Duodenal mucosa (tissue), 2 donors: Measurements from ENCODE around the gene FBP1.

ENCODE experiments used
- H3K27ac ChIP-seq: one replicate; pipeline ENCODE4 v1.7.0; 2013; ENCODE audit warnings: low read depth, low read length
- H3K27me3 ChIP-seq, 2 donors: one replicate each; pipeline ENCODE4 v1.7.0; 2013; ENCODE audit warnings: low read length in 2 of 2, control low read depth in 1 of 2; ENCODE audit not compliant: insufficient read depth in 2 of 2, control insufficient read depth in 1 of 2
- H3K36me3 ChIP-seq, 2 donors: one replicate each; pipeline ENCODE4 v1.7.0; 2013; ENCODE audit warnings: low read length in 2 of 2, control low read depth in 1 of 2; ENCODE audit not compliant: insufficient read depth in 2 of 2, control insufficient read depth in 1 of 2
- H3K4me1 ChIP-seq, 2 donors: one replicate each; pipeline ENCODE4 v1.7.0; 2013; ENCODE audit warnings: low read length in 2 of 2, control low read depth in 1 of 2; ENCODE audit not compliant: insufficient read depth in 2 of 2, control insufficient read depth in 1 of 2
- H3K4me3 ChIP-seq, 2 donors: one replicate each; pipeline ENCODE4 v1.7.0; 2013; ENCODE audit warnings: low read length in 2 of 2, low read depth in 1 of 2
- H3K9ac ChIP-seq, 2 donors: one replicate each; pipeline ENCODE4 v1.7.0; 2013; ENCODE audit warnings: low read length in 2 of 2, low read depth in 1 of 2
- H3K9me3 ChIP-seq, 2 donors: one replicate each; pipeline ENCODE4 v1.7.0; 2013; ENCODE audit warnings: low read length in 2 of 2, control low read depth in 1 of 2; ENCODE audit not compliant: control insufficient read depth in 1 of 2

Gene FBP1

DNA sequence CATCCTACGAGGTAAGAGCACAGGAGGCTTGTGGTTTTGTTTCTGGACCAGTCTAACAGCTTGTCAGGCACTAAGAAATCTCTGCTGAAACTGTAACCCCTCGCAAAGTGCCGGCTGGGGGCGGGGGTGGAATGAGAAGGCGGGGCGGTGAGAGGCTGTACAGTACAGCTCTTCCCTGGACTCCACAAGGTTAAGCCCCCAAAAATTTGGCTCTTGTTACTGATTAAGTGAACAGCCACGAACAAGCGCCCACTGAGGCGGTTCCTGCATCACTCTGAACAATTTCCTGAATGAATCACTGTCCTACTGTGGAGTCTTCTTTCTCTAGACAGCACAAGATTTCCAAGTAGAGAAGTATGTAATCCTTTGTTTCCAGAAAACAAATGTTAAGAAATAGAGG, 52.5 kb downstream of the FBP1 start:
- Histone ChIP-seq H3K36me3 (no peaks in the 10 kb centered on the region), H3K27me3 (no peaks in the 10 kb centered on the region), H3K9ac (no peak overlapping the region), H3K4me1 (no peaks in the 10 kb centered on the region), H3K4me3 (no peak overlapping the region), H3K27ac (no peak overlapping the region), H3K9me3 (no peaks in the 10 kb centered on the region)

GRCh38 chr9:94586316-94586715, 53.0 kb downstream of the FBP1 start:
- no peaks in the 10 kb centered on the region for H3K9me3 ChIP-seq
- no peak overlapping the region for H3K9ac ChIP-seq
- no peaks in the 10 kb centered on the region for H3K36me3 ChIP-seq
- H3K27me3 ChIP-seq: no peaks in the 10 kb centered on the region
- H3K27ac ChIP-seq: no peak overlapping the region
- no peak overlapping the region for H3K4me3 ChIP-seq
- peaks cover 0 to under 1% of the 10 kb centered on the region in 2 donors for H3K4me1 ChIP-seq

GRCh38 chr9:94584555-94584954, 54.8 kb downstream of the FBP1 start:
- Histone ChIP-seq H3K27ac (no peak overlapping the region), H3K9me3 (no peaks in the 10 kb centered on the region), H3K4me1 (peaks cover 0 to 7% of the 10 kb centered on the region in 2 donors), H3K27me3 (no peaks in the 10 kb centered on the region), H3K36me3 (no peaks in the 10 kb centered on the region), H3K4me3 (no peak overlapping the region), H3K9ac (no peak overlapping the region)

DNA sequence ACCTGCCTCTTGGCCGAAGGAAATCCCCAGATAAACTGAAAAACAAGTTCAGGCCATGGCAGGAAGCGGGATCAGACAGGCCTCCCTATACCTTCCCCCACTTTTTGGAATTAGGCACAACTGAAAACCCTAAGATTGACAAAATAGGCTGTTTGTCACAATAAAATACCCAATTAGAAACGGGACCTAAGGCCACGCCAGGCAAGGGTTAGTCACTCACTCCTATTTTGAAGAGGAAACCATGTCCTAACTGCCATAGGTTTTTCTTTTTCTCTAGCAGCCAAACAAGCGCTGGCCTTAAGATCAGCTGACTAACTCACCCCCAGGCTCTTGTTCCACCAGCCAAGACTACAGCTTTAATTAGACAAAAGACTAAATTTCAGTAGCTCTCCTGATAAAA, 57.6 kb downstream of the FBP1 start:
- Histone ChIP-seq H3K9me3 (no peaks in the 10 kb centered on the region), H3K27ac (no peak overlapping the region), H3K27me3 (no peaks in the 10 kb centered on the region)

DNA sequence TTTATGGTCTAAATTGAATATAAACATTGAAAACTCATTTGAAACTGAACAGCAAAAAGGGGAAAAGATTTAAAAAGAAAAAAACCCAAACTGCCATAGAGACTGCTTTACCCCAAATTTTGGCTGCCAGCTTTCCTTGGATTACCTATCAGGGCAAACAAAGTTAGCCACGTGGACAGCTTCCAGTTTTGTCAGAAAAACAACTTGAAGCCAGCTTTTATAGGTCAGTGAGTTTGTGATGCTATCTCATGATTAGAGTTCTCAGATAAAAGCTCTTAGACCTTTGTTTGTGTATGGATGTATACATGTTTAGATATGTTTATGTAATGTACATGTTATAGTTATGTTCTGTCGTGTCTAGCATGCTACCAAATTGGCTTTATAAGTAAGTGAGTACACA, 61.7 kb downstream of the FBP1 start:
- no peak overlapping the region for H3K4me3 ChIP-seq
- no peak overlapping the region for H3K9ac ChIP-seq
- H3K4me1 ChIP-seq: peaks cover 12 to 14% of the 10 kb centered on the region in 2 donors
- H3K27me3 ChIP-seq: no peaks in the 10 kb centered on the region
- H3K27ac ChIP-seq: no peak overlapping the region
- no peaks in the 10 kb centered on the region for H3K36me3 ChIP-seq
- no peaks in the 10 kb centered on the region for H3K9me3 ChIP-seq

More for the DNA sequence above, 57.6 kb downstream of the FBP1 start:
- H3K9ac ChIP-seq: no peak overlapping the region
- H3K4me3 ChIP-seq: no peak overlapping the region
- no peaks in the 10 kb centered on the region for H3K36me3 ChIP-seq
- peaks cover 10 to 14% of the 10 kb centered on the region in 2 donors for H3K4me1 ChIP-seq

DNA sequence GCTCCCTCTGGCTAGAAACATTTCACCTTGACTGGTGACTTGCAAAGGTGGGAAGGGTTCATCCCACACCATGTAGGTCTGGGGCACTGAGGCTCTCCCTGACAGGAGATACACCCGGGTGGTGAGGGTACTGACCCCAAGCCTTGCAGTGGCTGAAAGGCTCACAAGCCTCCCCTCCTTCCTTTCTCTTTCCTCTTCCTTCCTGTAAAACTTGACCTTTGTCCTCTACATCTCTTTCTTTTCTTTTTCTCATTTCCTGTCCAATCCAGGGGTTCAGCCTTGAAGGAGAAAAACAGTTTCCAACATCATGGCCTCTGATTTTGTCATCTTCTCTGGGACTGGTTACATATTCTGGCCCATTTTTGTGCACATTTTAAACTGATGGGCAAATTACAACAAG, 62.3 kb downstream of the FBP1 start:
- Histone ChIP-seq H3K9me3 (no peaks in the 10 kb centered on the region), H3K36me3 (no peaks in the 10 kb centered on the region), H3K27ac (no peak overlapping the region), H3K9ac (no peak overlapping the region), H3K4me1 (peaks cover 12 to 14% of the 10 kb centered on the region in 2 donors), H3K4me3 (no peak overlapping the region), H3K27me3 (no peaks in the 10 kb centered on the region)

DNA sequence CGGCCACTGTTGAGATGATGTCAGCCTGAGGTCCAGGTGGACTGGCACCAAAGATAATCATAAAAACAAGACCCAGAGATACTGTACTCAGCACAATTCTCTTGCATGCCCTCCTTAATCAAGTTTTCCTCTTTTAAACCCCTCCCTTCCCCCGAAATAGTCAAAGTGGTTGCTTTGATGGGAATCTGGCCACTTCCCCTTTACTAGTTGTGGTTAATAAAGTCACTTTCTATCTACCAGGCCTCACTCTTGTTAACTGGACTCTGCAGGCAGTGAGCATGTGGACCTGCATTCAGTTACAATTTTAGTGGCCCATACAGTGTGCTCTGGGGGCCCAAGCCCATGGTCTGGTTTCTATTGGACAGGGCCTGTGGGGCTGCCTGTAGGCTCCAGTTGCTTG, 63.2 kb downstream of the FBP1 start:
- no peak overlapping the region for H3K9ac ChIP-seq
- H3K4me3 ChIP-seq: no peak overlapping the region
- no peak overlapping the region for H3K27ac ChIP-seq
- H3K36me3 ChIP-seq: no peaks in the 10 kb centered on the region
- no peaks in the 10 kb centered on the region for H3K9me3 ChIP-seq
- peaks cover 12% of the 10 kb centered on the region in 2 donors for H3K4me1 ChIP-seq
- no peaks in the 10 kb centered on the region for H3K27me3 ChIP-seq

GRCh38 chr9:94568972-94569712, 70.2 kb downstream of the FBP1 start:
- Histone ChIP-seq H3K4me1 (no peaks in the 10 kb centered on the region), H3K9ac (no peak overlapping the region), H3K27ac (no peak overlapping the region), H3K36me3 (no peaks in the 10 kb centered on the region), H3K9me3 (no peaks in the 10 kb centered on the region), H3K4me3 (no peak overlapping the region), H3K27me3 (no peaks in the 10 kb centered on the region)

GRCh38 chr9:94568250-94568889, 70.9 kb downstream of the FBP1 start:
- Histone ChIP-seq H3K27ac (no peak overlapping the region), H3K4me3 (no peak overlapping the region), H3K9me3 (no peaks in the 10 kb centered on the region), H3K9ac (no peak overlapping the region), H3K27me3 (no peaks in the 10 kb centered on the region), H3K4me1 (no peaks in the 10 kb centered on the region), H3K36me3 (no peaks in the 10 kb centered on the region)

- H3K9me3 ChIP-seq: no peaks in the 10 kb centered on the region
- H3K27ac ChIP-seq: no peak overlapping the region
- H3K4me1 ChIP-seq: no peaks in the 10 kb centered on the region
- H3K9ac ChIP-seq: no peak overlapping the region
- H3K36me3 ChIP-seq: peaks cover 0 to 6% of the 10 kb centered on the region in 2 donors
- no peaks in the 10 kb centered on the region for H3K27me3 ChIP-seq
- H3K4me3 ChIP-seq: no peak overlapping the region
Observed at GRCh38 chr9:94567271-94567670, 72.0 kb downstream of the FBP1 start.
